GM12872 (cell line): Measurements from ENCODE around the gene FHIT.

Experiments used
- TF ChIP-seq, protein P1 (sequence below): IDR thresholded peaks from 3 replicates; pipeline ENCODE4 v1.5.1; 2011; ENCODE audit warnings: low read depth, mild to moderate bottlenecking, low read length, moderate library complexity; ENCODE audit not compliant: insufficient read depth

The FHIT gene

DNA sequence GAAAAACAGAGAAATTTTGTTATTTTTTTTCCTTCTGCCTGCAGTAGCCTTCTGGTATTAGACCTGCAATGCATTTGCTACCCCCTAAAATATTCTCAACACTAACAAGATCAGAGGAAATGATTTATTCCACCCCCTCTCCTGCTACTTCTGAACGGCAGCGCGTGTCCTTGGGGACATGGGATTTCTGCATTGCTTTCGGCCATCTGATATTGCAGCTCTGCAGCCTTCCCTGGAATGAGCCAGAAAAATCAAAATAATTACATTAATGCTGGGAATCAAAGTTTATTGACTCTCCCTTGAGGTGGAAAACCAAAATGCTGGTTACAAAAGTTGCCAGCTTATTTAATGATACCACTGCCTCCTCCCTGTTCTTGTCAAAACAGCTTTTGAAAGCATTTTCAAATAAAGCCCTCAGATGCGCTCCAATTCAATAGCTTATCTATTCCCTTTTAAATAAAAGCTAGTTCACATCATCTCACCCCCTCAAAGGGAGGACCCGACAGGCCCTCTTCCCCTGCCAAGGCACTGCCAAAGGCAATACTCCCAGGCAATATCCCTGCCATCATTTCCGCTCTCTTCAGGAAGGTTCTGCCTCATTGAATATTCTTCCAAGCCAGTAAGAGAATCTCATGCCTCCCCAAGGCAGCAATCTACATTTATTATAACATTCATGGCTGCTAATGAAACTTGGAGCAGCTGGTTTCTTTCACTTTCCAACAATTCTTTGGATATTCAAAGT, 96.6 kb downstream of the FHIT start:
- TF ChIP-seq, protein P1, sequence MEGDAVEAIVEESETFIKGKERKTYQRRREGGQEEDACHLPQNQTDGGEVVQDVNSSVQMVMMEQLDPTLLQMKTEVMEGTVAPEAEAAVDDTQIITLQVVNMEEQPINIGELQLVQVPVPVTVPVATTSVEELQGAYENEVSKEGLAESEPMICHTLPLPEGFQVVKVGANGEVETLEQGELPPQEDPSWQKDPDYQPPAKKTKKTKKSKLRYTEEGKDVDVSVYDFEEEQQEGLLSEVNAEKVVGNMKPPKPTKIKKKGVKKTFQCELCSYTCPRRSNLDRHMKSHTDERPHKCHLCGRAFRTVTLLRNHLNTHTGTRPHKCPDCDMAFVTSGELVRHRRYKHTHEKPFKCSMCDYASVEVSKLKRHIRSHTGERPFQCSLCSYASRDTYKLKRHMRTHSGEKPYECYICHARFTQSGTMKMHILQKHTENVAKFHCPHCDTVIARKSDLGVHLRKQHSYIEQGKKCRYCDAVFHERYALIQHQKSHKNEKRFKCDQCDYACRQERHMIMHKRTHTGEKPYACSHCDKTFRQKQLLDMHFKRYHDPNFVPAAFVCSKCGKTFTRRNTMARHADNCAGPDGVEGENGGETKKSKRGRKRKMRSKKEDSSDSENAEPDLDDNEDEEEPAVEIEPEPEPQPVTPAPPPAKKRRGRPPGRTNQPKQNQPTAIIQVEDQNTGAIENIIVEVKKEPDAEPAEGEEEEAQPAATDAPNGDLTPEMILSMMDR = no peak

DNA sequence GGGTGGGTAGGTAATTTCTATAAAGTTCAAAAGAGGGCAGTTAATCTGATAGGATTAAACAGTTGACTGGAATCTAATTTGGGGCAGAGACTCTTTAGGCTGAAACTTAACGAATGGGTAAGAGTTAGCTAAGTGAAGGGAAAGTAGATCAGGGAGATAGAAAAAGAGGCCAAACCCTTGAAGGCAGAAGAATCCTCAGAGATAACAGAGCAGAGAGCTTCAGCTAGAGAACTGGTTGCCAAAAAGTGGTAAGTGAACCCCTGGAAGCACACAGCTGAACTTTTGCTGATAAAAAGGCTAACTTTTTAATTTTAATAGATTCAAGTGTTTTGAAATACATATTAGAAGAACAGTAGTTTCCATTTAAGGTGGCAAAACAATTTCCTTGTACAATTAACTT, 99.2 kb downstream of the FHIT start:
- TF ChIP-seq, protein P1 = no peak

DNA sequence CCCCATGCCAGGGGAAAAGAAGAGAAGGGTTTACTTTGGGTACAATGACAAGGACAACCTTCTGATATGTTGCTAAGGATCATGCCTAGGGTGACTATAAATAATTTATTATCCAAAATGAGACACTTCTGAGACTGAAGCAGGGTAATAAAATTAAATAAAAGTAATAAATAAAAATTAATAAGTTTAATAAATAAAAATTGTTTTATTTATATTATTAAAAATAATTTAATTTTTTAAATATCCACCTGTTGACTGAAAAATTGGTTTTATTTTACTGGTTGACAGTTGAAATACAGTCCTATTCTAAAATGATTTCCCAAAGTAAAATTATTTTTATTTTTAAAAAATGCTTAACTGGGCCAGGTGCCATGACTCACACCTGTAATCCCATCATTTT, 102.0 kb downstream of the FHIT start:
- TF ChIP-seq, protein P1 = no peak

DNA sequence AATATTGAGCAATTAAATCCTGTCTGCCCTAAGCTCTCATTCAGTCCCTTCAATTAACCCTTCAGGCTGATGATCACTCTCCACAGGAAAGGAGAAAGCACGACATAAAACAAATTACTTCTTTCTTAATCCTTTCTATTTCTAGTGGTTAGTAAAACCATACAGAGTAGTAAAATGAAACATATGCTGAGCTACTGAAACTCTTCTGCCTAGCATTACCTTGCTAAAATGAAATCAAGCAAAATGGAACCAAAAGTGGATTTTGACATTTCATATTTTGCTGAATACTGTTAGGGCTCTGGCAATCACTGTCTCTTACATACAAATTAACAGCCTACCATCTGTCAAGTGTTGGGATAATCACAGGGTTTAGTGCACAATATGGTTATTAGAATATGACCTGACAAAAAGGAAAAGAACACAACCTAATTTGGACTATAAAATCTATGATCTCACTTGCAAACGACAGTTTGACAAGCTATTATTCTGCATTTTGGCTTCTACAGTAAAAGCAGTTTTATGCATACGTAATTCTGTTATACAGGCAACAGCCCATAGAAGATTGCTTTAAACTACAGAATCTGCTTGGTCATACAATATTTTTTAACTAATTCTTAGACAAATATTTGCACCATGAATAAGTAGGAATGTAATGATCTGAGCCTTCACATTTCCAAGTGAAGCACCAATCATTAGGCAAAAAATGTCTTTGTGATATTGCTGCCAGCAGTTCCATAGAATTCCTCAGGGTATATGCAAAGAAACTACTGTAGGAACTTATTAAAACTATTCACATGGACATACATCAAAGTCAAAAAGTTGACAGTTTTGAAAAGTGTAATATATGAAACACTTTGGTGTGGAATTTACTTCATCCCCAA, 105.0 kb downstream of the FHIT start:
- TF ChIP-seq, protein P1 = no peak

DNA sequence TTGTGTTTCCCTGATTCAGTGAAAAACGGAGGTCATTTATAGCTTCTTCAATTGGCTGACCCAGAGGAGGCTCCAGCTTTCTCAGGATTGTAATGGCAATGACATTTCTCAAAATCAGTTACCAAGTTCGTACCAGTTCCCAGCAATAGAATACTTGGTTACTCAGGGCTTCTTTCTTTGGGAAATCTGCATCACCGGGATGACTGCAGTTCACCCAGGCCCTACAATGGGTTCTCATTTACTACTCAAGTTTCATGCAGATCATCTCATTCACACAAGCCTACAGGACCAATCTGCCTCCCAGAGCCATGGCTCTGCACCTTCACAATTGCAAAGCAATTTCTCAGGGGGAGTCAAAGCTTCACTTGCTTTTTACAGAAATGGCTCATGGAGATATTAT, 109.6 kb downstream of the FHIT start:
- TF ChIP-seq, protein P1 = no peak

DNA sequence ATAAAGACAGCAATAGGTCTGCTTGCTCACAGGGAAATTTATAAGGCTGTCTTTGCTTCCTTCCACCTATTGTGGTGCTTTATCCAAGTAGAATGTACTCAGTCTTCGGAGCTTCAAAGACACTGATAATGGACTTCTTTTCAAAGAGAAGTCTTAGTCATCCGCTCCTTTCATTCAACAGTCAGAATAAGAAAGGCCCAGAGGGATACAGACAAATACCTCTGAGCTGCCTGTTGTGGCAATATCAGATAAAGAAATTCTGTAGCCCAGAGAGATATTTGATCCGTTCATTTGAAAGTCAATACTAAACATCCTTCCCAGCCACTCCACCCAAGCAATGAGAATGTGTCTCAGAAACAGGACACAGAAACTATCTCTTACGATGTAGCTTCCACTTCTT, 110.0 kb downstream of the FHIT start:
- TF ChIP-seq, protein P1 = no peak

DNA sequence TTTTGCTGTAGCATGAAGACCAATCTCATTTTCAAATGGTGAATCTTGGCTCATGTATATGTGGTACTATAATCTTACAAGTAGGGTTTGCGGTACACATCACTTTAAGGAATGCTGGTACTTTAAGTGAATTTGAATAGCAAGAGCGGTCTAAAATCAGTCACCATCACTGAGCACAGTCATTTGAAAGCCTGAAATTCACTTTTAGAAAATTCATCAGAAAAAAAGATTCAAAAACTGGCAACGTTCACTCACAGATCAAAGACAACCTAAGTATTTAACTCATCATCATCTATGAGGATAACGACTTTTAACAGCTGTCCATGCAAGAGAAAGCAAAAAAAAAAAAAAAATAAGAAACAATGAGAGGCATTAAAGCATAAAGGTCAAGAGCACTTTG, 111.6 kb downstream of the FHIT start:
- TF ChIP-seq, protein P1 = no peak
